Anterior cingulate cortex (tissue), 58 donors: ENCODE data around the gene MSI2.

Source experiments
- DNase-seq, 58 donors: peaks; one replicate each; lab custom pipeline; 2025; lab: John Stamatoyannopoulos, UW

MSI2 gene

DNA sequence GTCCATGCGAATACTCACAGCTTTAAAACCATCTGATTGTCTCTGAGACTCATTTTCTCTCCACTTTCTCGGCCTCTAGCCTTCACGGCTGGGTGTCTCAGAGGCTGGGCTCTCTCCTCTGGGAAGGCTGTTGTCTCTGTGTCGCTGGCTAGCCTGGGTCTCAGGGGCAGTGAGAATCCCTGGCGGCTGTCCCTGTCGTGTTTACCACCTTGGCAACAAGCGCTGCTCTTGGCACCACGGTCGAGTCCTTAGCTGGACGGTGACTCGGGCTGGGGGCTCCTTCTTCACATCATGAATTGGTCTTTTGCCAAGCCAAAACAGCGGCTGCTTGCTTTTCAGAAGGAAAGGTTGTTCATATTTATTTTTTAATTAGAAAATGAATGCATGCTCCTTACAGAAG lies 81.1 kb downstream of the MSI2 start:
- peak in 16 of 58 donors; percentile 7 to 43 (median 21) for DNase-seq

DNA sequence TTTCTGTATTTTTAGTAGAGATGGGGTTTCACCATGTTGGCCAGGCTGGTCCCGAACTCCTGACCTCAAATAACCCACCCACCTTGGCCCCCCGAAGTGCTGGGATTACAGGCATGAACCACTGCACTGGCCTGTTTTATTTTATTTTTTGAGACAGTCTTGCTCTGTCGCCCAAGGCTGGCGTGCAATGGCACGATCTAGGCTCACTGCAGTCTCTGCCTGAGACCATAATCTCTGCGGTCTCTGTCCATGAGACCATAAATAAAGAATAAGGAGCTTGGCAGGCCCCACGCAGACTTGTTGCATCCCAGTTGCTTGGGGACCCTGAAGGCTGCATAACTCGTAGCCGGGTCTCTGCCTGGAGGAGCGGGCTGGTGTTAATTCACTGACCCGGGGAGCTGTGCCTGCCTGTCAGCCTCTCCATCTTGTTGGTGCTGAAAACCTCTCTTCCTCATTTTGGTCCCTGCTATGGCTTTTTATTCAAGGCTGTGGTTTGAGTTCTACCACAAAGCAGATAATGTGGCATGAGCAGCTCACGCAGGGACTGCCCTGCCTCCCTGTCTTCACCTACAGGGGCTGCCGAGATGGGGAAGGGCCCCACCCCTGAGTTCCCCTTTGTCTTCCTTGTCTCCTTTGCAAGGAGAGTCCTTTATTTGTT lies 82.1 kb downstream of the MSI2 start:
- no peak for DNase-seq

DNA sequence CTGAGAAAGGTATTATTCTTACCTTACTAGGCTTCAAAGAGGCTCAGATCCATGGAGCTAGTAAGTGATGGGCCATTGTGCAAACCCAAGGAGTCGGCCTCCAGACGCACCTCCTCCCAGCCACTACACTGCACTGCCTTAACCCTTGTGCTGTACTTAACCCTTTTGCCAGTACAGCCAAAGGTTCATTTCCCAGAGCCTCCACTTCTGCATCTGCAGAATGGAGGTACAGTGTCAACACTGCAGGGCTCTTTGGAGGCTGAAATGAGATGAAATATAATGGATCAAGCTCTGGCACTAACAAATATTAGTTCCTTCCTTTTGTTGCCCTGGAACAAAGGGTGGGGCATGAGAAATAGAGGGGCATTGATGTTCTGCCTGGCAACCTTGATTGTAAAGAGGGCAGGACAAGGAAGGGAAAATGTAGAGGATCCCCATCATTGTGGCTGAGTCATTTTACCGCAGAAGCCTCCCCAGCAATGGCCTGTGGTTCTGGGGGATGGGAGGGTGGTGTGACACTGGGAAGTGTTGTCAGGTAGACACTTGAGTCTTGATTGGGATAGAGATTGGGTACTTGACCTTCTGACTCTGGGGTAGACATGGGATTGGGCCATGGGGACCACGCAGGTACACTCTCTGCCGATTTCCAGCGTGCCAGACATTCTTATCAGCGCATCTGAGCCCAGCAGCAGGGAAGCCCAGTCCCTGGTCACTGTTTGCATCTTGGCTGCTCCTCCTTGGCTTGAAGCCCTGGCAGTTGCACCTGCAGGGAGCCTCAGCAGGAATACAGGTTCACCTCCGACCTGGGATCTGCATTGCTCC lies 84.0 kb downstream of the MSI2 start:
- DNase-seq, result no peak

DNA sequence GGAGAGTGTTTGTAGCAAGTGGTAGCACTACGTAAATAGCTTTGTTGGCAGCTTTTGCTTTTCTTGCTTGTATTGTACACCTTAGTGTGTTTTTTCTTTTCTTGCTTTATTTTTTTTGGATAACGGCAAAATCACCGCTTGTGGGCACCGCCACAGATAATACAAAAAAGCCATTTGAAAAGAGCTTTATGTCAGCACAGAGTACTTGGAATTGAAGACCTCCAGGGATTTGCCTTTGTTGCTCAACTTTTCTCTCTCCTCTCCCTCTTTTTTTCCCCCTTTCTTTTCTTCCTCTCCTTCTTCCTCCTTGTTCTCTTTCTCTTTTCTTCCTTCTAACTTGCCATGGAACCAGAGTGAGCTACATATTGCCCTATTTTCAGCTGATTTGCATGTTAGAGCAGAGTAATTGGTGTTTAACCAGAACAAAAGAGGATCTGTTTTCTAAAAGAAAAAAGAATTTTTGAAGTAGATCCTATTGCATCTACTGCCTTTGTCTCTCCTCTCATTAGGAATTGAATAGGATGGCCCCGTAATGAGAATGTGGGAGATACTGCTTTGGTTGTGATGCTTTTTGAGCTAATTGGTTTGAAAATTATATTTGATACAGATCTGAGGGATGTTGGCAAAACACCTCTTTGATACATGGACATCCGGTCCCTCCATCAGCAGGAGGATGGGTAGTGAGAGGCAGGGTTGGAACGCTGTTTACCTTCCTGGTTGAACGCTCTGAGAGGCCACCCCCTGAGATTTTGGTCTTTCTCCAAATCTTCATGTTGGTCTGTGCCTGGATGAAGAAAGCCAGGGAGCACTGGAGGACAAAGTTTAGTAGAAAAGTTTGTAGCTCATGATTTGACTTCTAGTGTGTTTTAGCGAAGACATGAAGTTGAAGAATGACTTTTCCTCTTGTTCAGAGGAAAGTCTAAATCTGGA lies 85.6 kb downstream of the MSI2 start:
- DNase-seq, result peak in 3 of 58 donors; percentile 9 to 18 (median 13)

DNA sequence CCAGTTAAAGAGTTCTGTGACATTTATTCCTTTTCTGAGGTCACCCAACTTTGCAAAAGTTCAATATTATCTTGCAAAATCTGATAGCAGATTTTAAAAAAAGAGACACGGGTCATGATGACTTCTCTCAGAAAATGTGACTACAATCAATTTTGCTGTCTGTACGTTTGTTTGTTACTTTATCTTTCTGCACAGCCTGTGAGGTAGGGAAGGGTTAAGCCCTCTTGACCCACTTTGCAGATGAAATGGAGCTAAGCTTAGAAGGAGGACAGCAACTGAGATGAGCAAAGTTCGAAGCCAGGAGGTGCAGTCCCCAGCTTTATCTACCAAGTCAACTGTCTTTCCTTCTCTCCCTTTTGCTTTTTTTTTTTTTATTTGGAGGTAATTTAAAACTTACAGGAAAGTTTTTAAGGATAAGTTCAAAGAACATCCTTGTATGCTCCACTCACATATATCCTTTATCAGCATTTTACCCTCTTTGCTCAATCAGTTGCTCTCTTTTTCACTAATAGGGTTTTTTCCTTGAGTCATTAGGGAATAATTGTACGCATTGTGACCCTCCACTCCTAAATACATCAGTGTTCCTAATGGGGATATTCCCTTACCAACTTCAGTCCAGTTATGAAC lies 86.8 kb downstream of the MSI2 start:
- no peak for DNase-seq

DNA sequence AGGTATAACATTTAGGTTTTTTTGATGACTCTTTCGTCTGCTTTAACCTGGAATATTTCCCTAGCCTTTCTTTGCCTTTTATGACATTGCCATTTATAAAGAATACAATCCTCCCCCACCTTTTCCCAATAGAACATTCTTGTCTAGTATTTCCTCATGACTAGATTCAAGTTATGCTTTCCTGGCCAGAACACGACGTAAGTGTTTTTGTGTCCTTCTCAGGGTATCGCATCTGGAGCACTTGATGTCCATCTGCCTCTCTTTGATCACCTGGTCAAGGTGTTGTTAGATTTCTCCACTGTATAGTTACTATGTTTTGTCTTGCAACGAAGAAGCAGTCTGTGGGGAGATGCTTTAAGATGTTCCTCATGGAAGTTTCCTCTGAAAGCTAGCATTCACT lies 87.4 kb downstream of the MSI2 start:
- DNase-seq, result no peak

DNA sequence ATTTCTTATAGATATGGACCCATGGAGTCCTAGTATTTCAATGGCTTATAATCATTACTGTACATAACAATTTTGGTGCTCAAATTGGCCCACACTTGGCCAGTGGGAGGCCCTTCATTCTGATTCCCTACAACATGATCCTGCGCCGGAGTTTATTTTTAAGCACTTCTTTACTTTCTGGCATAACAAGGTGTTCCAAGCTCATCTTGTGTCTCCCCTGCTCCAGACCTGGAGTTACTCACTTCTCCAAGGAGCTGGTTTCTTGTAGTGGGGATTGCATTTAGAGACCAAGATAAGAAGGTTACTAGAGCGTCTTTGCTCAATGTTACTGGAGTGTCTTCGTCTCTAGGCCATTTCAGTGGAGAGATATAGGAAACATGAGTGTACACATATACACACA lies 87.9 kb downstream of the MSI2 start:
- no peak for DNase-seq

DNA sequence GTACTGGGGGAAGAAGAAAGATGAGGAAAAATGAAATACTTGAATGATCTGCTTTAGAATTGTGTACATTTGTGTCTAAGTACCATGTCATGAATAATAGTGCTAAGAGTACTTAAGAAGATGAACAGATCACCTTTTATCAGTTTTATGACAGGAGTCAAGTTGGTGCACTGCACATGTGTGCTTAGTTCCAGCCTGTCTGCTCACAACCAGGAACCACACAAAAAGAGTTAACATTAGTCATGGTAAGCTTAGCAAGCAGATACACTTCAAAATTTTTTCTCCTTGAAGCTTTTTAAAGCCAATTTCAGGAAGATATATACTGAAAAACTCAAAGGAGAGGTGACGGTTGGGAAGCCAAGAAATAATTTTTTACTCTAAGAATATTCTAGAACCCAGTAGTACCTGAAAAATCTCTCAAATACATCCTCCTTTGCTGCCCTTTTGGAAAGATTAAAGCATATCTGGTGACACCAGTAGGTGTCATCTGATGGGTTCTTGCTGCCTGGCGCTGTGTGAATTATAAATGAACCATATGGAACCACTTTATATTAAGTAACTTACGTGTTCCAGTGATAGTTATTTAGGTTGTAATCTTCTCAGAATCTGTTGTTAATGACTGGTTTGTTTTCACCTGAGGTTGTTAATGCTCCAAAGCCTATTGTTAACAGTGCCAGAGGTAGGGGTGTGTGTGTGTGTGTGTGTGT lies 93.4 kb downstream of the MSI2 start:
- no peak for DNase-seq

DNA sequence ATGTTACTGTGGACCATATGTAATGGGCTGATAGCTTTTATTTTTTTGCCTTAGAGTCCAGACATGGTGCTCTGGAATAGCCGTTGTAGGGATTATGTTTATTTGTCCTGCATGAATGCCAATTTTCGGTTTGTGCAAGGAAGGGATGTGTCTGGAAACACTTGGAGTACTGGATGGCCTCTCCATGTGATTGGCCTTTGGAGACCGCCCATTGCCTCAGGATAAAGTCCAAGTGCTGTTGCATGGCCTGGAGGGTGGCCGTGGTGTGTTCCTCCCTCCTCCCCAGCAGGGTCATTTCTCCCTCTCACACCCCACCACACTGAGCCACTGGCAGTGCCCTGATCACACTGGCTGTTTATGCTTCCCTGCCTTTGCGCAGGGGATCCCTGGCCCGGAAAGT lies 93.9 kb downstream of the MSI2 start:
- DNase-seq, result peak in 11 of 58 donors; percentile 13 to 58 (median 24)

DNA sequence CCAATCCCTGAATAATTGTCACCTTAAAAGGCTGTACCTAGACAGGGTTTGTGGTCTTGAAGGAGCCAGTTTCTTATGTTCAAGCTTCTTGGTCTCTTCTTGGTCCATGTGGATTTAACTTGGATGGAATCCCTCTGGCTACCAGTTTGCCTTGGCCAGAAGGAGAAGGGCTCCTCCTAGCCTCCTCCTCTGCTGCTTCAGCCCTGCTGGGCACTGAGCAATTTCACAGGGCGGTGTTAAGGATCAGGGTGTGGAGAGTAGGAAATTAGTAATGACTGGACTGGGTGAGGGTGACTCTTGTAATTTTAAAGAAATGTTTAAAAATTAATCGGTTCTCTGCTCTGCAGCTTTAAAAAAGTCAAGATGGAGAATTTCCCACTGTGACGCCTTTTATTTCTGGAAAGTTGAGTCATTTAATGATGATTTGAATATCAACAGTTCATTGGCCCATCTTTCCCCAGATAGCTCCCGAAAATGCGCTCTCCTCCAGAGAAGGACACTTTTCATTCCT lies 96.4 kb downstream of the MSI2 start:
- DNase-seq, result no peak

DNA sequence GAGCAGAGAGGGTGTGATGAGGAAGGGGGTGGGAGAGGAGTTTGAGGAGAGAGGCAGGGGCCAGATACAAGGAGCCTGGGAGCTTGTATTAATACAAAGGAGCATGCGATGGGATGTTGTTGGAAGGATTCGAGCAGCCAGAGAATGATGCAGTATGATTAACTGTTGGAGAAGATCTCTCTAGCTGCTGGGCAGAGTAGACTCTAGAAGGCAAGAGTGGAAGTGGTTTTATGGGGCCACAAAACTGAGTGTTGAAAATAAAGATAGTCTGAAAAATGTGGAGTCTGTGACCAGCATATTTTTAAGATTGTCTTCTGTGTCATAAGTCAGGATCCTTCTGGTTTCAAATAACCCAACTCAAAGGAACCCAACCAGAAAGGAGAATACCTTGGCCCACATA lies 98.3 kb downstream of the MSI2 start:
- DNase-seq, result no peak

DNA sequence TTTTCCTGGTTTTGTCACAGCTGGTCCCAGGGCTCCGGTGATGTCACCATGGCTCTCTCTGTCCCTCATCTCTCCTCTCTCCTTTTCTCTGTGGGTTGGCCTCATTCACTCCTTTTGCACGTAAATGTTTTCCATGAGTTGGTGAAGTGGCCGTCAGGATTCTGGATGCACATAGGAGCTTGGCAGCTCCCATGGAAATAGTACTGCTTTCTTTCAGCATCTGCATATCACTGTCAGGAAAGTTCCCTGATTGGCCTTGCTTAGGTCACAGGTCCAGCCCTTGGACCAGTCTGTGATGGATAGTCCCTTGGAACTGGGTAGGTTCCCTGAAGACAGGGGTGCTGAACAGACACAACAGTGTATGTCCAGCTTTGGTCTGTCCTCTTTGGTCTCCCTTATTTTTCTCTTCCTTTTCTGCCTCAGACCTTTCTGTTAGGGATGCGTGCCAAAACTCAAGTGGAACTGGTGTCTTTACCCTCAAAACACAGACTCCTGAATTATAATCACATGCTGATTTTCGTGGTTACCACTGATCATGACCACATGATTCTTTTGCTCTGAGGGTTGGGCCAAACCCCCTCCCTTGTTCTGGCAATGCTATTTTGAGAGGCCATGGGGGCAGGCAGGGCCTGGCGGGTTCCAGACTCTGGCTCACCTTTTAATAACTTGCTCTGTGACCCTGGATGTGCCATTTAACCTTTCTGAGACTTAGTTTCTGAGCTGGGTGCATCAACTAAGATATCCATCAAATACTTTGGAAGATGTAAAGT lies 99.0 kb downstream of the MSI2 start:
- DNase-seq, result no peak

DNA sequence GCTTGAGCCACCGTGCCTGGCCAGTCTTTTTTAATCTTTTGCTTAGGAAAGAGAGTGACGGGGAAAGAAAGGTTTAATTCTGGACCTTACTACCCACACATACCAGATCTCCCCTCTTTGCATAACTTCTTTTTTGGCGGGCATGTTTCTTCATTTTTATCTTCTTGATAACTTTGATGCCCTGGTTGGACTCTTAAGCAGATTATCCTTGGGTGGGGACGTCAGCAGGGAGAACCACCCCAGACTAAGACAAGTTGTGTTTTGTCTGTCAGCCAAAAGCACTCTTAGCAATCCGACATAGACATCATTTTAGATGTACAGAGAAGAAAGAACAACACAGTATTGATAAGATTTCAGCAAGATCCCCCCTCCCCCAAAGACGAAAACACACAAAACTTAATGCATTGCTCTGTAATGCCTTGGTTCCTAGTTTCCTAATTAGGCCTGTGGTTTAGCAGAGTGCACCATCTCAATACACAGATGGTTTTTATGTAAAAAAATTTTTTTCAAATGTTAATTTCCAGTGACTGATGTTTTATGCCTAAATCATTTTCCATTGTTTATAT lies 99.9 kb downstream of the MSI2 start:
- no peak for DNase-seq

DNA sequence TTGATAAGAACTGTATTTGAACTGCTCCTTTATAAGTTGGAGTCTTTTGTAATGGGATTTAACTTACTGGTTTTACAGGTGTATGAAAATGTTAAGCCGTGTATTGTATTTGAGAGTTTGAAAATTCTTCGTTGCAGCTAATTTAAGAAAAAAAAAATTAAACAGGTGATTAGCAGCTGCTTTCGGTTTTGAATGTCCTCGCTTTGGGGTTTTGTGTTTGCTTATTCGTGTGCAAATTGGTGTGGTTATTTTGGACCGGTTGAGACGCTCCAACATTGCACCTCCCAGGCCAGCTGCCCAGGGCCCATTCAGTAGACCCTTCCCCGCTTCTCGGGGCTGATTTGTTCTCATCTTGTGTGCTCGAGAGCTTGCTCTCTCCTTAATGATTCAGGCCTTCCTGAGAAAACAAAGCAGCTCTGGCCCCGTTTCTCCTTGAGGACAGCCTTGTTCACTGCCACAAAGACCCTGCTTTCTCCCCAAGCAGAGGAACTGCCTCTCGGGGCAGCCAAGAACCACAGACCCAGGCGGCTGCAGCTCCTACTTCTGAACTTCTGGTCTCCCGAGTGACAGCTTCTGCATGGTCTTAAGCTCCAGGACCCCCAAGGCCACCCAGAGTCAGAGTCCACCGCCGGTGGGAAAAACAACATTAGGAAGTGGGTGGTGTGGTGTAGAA lies 100.5 kb downstream of the MSI2 start:
- peak in 44 of 58 donors; percentile 15 to 88 (median 61) for DNase-seq

DNA sequence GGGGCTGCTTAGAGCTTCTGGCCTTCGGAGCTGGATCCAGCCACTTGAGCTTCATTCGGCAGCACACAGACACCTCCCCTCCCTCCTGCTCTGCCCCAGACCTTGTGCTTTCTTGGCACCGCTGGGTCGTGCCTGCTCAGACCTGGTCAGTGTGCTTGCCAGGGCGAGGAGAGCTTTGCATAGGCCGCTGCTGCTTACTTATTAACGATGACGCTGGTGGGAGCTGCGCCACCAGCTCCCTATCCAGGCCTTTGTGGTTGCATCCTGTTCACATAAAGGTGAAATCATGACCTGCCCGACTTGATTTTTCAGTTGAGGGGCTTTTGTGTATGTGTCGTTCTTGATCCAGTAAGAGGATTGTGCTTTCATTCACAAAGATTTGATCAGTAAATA lies 101.1 kb downstream of the MSI2 start:
- DNase-seq, result peak in 43 of 58 donors; percentile 12 to 88 (median 61)

DNA sequence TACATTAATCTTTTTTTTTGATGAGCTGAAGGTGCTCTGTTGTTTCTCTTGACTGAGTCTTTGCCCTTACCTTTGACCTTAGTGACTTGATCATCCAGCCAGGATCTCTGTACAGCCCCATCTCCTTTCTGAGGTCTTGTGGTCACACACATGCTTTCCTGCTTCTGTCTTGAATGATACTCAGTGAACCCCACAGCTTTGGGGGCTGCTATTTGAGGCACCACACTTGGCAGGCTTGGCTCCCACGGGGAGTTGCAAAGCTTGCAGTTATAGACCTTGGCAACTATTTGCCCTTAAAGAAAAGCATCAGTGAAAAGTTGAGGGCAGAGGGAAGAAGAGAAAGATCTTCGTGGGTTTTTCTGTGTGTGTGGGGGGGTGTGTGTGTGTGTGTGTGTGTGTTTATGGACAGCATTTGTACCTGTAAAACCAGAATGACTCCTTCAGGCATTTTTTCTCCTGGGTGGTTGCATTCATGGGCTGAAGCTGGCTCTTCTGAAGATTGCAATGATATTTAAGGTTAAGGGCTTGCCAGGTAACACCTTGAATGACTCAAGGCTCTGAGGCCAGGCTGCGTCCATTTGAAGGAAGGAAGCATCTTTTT lies 101.6 kb downstream of the MSI2 start:
- DNase-seq, result no peak

DNA sequence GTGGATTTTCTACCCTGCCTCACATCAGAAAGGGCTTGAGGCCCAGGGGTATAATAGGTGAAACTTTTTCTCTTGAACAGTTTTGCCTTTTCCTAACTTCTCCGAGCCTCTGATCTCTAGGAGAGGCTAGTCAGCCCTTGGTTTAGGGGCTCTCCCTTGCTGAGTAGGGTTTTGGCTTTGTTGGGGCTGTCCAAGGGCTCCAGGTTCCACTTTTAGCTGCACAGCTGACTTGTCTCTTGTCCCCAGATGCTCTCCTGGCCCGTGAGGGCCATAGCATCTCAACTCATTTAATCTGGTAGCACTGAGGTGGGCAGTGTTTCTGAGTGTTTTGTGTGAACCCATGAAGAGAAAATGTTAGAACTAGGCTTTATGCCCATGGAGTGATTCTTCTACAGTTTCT lies 103.9 kb downstream of the MSI2 start:
- no peak for DNase-seq
